ENCODE results near the gene NR5A2. TPM values are rescaled to one million over a fixed set of nuclear protein-coding genes. Genes with fewer than 3 reads are reported as not detected.

NR5A2 gene
- total RNA-seq, 4 donors from 2014 or later, result 3.7 to 19.1 (median 11.3) TPM

- no peak for TF ChIP-seq CTCF (IDR thresholded peaks at IDR 0.05)
- no peak for ATAC-seq (ENCODE audit: low FRiP score)
These were observed 103.0 kb downstream of the NR5A2 start for GRCh38 chr1:200130552-200130951.

GRCh38 chr1:200131551-200132125 is 104.1 kb downstream of the NR5A2 start:
- TF ChIP-seq CTCF (IDR thresholded peaks at IDR 0.05), result no peak
- DNase-seq (ENCODE audit: low spot score) (no peak), ATAC-seq (ENCODE audit: low FRiP score) (no peak)

More at GRCh38 chr1:200130552-200130951, 103.0 kb downstream of the NR5A2 start:
- no peak for DNase-seq (ENCODE audit: low spot score)

- DNase-seq (ENCODE audit: low spot score) (no peak), ATAC-seq (ENCODE audit: low FRiP score) (no peak)
- no peak for TF ChIP-seq CTCF (IDR thresholded peaks at IDR 0.05)
These were observed 105.6 kb downstream of the NR5A2 start for GRCh38 chr1:200133123-200133522.

- no peak for DNase-seq (ENCODE audit: low spot score)
- no peak for ATAC-seq (ENCODE audit: low FRiP score)
- TF ChIP-seq CTCF (IDR thresholded peaks at IDR 0.05), result no peak
These were observed 106.6 kb downstream of the NR5A2 start for GRCh38 chr1:200134116-200134515.

- DNase-seq (ENCODE audit: low spot score), result no peak
- no peak for TF ChIP-seq CTCF (IDR thresholded peaks at IDR 0.05)
- no peak for ATAC-seq (ENCODE audit: low FRiP score)
These were observed 108.9 kb downstream of the NR5A2 start for GRCh38 chr1:200136384-200136783.

GRCh38 chr1:200139661-200140250 is 112.2 kb downstream of the NR5A2 start:
- no peak for TF ChIP-seq CTCF (IDR thresholded peaks at IDR 0.05)
- ATAC-seq (ENCODE audit: low FRiP score) (no peak), DNase-seq (ENCODE audit: low spot score) (no peak)

- no peak for ATAC-seq (ENCODE audit: low FRiP score)
- no peak for TF ChIP-seq CTCF (IDR thresholded peaks at IDR 0.05)
These were observed 115.8 kb downstream of the NR5A2 start for GRCh38 chr1:200143347-200143746.

More at GRCh38 chr1:200143347-200143746, 115.8 kb downstream of the NR5A2 start:
- no peak for DNase-seq (ENCODE audit: low spot score)
